GM12892 (cell line): ENCODE measurements around the gene ADGRF1.
A peak's percentile ranks its signal among the peaks of the same experiment; 100 is the strongest.
"Not testable (repeated sequence)": the region's sequence is repeated elsewhere in the genome, so short reads cannot be mapped to it uniquely, and the experiment has no call there.

Source experiments
- DNase-seq: peaks from one replicate; pipeline ENCODE4 v3.0.0; 2011; ENCODE audit not compliant: insufficient read length
- FAIRE-seq: peaks from 2 replicates; lab custom pipeline; 2011; peaks lifted over from hg19 to GRCh38; lab: Jason Lieb, UNC
- POLR2A ChIP-seq: IDR thresholded peaks from 2 replicates; pipeline ENCODE4 v1.6.1; 2011; ENCODE audit warnings: low read depth, low read length, control low read depth
- POLR2AphosphoS5 ChIP-seq: IDR thresholded peaks from 2 replicates; pipeline ENCODE4 v1.6.1; 2011; ENCODE audit warnings: low read depth, low read length, control low read depth
- TAF1 ChIP-seq: IDR thresholded peaks from 2 replicates; pipeline ENCODE4 v1.6.1; 2011; ENCODE audit warnings: low read depth, mild to moderate bottlenecking, control low read depth, low read length, borderline replicate concordance

ADGRF1 gene

DNA sequence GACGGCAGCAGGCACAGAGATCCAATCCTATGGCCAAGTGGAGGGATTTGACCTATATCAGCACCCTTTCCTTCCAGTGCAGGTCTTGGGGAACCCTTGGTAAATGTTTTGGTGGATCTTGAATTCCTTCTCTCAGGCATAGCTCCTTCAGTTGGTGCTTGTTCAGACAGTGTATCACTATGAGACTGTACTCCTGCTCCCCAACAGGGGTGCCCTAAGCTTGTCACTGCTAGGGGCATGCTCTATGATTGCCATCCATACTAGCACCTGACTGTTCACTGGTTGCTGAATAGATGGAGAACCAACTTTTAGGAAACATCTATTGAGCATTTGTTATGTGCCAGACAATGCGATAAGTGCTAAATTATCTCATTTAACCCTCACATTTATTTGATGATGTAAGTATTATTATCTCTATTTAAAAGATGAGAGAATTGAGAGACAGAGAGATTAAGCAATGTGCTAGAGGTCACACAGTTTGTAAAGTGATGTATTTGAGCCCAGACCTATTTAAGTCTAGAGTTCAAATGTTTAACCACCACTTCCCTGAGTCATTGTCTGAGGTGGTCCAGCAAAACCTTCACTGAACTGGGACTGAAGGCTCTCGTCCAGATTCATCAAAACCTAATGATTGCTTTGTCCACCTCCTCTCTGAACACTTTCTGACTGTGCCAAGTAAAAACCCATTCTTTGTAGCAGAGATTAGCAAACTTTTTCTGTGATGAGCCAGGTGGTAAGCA is 34.3 kb downstream of the ADGRF1 start:
- FAIRE-seq = no peak

GRCh38 chr6:47005486-47005885 is 36.6 kb downstream of the ADGRF1 start:
- no peak for FAIRE-seq
- TF ChIP-seq TAF1 (no peak), POLR2A (no peak), POLR2AphosphoS5 (no peak)
- DNase-seq = no peak

More for the DNA sequence above, 34.3 kb downstream of the ADGRF1 start:
- no peak for TF ChIP-seq POLR2AphosphoS5
- no peak for TF ChIP-seq TAF1
- TF ChIP-seq POLR2A = no peak
- no peak for DNase-seq

GRCh38 chr6:47004463-47004862 is 37.7 kb downstream of the ADGRF1 start:
- FAIRE-seq (peak; percentile 24), DNase-seq (no peak)
- TF ChIP-seq POLR2A (no peak), TAF1 (no peak), POLR2AphosphoS5 (no peak)

GRCh38 chr6:47000842-47001241 is 41.3 kb downstream of the ADGRF1 start:
- DNase-seq = no peak
- no peak for FAIRE-seq
- no peak for TF ChIP-seq POLR2AphosphoS5

DNA sequence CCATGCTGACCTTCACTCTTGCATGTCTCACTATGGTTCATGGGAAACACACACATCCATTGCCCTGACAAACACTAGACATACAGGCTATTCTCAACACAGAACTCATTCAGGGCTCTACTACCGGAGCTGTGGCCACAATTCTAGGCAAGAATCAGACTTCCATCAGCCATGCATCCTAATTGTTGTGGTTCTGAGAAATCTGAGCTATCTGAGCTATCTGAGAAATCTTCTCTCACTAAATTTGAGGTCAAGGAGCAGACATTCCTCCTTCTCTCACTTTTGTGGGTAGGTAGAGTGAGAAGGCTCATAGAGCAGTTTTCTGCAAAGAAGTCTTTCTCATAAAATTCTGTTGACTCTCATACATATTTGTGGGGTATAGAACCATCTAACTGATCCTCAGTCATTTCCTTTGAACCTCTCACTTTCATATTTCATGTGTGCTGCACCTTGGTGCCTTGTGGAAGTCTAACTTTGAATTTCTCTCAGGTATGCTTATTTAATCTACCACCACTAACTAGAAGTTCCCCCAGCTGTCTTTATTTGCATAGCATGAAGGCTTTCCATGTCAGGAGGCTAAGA is 43.6 kb downstream of the ADGRF1 start:
- FAIRE-seq (no peak), DNase-seq (no peak)
- TF ChIP-seq POLR2AphosphoS5 = no peak
- TF ChIP-seq POLR2A = no peak
- TF ChIP-seq TAF1 = no peak

DNA sequence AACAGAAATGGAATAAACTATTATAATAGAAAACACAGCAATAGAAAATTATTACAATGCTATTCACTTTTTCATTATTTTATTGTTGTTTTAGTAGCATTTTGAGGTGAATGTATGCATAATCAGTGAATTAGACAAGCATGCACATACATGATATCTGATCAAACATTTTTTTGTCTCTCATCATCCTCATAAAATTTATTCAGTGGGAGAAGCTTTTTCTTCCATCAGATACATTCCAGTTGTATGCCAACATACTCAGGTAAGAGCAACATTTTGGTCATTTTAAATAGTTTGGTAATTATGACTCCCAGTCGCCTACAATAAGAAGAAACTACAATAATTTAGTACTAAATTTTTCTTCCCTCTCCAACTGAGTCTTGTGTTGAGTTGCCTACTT is 44.5 kb downstream of the ADGRF1 start:
- DNase-seq (no peak), FAIRE-seq (no peak)
- TF ChIP-seq POLR2A (no peak), POLR2AphosphoS5 (no peak), TAF1 (no peak)

DNA sequence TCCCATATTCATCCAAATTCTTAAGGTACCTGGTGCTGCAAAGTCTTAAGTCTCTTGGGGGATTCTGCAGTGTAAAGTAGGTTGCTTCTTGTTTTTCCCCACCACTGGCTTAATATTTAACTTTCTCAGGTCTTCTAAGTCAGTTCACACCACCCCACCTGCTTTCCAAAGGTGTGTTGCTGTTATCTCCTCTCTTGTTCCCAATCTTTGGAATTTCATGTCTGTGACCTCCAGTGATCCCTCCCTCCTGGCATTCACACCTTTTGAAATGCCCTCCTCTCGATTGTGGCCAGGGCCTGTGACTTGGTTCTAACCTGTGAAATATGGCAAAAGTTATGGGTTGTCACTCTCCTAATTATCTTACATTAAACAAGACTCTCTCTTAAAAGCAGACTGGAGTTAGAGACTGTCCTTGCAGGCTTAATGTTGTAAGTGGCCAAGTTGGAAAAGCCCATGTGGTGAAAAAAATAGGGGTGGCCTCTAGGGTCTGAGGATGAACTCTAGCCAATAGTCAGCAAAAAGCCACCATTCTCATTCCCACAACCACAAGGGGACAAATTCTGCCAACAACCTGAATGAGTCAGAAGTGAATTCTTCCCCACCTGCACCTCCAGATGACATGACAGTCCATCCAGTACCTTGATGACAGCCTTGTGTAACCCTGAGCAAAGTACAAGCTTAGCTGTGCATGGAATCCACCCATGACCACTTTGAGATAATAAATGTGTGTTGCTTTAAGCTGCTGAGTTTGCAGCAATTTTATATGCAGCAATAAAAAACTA is 45.1 kb downstream of the ADGRF1 start:
- DNase-seq = no peak
- TF ChIP-seq TAF1 (no peak), POLR2AphosphoS5 (no peak), POLR2A (no peak)
- FAIRE-seq = no peak

DNA sequence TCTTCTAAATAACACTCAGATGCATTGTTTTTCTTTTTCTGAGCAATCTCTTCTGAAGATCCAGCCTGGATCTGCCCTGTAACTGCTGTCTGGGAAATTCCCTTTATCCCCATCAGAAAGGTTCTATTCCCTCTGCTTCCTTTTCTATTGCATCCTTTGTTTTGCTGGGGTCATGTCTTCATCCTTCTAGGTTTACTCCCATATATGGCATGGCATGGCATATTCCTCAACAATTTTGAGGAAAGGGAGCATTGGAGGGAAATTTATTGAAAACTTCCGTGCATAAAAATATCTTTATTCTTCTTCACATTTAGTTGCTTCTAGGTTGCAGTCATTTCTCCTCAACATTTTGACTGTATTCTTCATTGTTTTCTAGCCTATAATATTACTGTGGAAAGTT is 47.2 kb downstream of the ADGRF1 start:
- FAIRE-seq (no peak), DNase-seq (no peak)
- TF ChIP-seq POLR2A (no peak), POLR2AphosphoS5 (no peak), TAF1 (no peak)

- no peak for TF ChIP-seq POLR2AphosphoS5
- no peak for TF ChIP-seq TAF1
- no peak for TF ChIP-seq POLR2A
- DNase-seq (no peak), FAIRE-seq (no peak)
Observed at GRCh38 chr6:46993846-46994245, 48.3 kb downstream of the ADGRF1 start.

GRCh38 chr6:46992391-46992790 is 49.7 kb downstream of the ADGRF1 start:
- DNase-seq, FAIRE-seq: not testable (repeated sequence)

DNA sequence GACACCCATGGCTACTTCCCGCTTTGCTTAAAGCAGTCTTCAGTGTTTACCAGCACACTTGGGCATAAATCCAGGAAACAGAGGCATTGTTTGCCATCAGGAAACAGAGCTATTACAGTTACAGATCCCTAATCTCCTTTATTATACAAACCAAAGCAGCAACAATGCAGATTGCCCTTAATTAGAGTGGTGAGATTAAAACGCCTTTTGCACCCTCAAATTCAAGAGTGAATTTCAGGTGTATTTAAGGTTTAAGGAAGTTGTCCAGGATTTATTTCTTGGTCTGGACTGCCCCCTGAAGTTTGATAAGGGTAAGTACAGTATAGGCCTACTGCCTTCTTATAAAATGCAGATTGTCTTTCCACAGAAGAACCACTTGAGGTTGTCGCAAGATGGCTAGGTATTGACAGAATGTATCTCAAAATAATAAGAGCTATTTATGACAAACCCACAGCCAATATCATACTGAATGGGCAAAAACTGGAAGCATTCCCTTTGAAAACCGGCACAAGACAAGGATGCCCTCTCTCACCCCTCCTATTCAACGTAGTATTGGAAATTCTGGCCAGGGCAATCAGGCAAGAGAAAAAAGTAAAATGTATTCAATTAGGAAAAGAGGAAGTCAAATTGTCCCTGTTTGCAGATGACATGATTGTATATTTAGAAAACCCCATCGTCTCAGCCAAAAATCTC is 51.2 kb downstream of the ADGRF1 start:
- DNase-seq, FAIRE-seq: not testable (repeated sequence)

DNA sequence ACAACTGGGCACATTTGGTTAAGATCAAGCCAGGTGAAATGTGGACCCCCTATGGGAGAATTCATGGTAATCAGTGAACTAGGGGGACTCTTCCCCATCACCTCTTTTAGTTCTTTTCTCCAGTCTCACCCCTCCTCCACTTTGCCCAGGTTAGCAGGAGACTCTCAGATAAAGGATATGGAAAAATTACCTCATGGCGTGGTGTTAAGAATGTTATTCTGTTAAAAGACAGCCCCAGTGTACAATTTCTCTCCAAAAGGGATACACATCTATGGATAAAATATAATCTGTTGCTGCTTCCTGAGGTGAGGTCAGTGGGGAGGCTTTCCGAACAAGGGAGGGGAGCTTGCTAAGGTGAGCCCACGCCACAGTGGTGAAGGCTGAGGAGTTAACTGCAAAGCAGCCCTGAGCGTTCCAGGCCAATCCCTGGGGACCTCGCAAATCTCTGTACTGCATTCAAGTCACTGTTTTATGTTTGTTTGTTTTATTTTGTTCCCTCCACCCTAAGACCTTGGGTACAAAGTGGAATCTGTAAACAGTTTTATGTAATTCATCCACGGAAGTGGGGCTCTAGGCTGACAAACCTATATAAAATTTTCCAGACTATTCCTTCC is 52.0 kb downstream of the ADGRF1 start:
- FAIRE-seq (no peak), DNase-seq (no peak)
- TF ChIP-seq POLR2A = no peak
